Right renal pelvis (tissue), 4 donors: Measurements from ENCODE around the gene TEX22. TPM values are rescaled to one million over a fixed set of nuclear protein-coding genes. Genes with fewer than 3 reads are reported as not detected.

Source experiments
- DNase-seq, 4 donors: peaks; one replicate each; pipeline ENCODE4 v3.0.0-alpha.2; 2013; ENCODE audit warnings: low read depth in 4 of 4, low spot score in 3 of 4, missing footprints in 1 of 4
- polyA plus RNA-seq, 4 donors: library from polyadenylated mRNA; unstranded; fragments of 120-200 nt; gene quantifications; one replicate each; pipeline ENCODE4 v1.2.1, GENCODE V29; 2013; ENCODE audit not compliant: insufficient read length in 4 of 4

Gene TEX22
- polyA plus RNA-seq, 4 donors, result 1.0 to 2.4 (median 1.9) TPM

DNA sequence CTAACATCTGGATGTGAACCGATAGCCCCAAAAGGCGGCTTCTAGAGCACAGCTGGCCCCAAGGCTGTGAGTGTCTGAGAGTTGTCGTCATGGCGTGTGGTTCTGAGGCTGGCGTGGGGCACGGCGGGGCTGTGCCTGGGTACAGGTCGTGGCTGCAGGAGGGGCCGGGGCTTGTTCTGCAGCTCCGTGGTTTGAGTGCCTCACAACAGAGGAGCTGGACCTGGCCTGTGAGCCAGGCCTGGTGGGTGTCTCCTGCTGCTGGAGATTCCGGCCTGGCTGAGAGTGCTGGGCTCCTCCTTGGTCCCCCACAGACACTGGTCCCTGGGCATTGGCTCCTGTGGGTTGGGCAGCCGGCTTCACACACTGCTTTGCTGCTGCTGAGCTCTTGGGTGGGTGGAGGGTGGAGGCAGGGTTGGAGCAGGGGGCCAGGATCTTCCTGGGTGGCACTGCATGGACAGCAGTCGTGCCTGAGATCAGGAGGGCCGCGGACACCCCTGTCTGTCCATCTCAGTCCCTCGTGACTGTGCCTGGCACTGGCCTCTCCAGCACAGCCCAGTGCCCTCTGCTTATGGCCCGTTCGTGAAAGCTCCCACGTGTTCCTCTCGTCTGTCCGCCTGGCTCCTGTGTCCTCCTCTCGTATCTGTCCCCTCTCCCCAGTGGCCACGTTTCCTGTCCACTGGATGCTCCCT is 31.8 kb upstream of the TEX22 start:
- no peak for DNase-seq

DNA sequence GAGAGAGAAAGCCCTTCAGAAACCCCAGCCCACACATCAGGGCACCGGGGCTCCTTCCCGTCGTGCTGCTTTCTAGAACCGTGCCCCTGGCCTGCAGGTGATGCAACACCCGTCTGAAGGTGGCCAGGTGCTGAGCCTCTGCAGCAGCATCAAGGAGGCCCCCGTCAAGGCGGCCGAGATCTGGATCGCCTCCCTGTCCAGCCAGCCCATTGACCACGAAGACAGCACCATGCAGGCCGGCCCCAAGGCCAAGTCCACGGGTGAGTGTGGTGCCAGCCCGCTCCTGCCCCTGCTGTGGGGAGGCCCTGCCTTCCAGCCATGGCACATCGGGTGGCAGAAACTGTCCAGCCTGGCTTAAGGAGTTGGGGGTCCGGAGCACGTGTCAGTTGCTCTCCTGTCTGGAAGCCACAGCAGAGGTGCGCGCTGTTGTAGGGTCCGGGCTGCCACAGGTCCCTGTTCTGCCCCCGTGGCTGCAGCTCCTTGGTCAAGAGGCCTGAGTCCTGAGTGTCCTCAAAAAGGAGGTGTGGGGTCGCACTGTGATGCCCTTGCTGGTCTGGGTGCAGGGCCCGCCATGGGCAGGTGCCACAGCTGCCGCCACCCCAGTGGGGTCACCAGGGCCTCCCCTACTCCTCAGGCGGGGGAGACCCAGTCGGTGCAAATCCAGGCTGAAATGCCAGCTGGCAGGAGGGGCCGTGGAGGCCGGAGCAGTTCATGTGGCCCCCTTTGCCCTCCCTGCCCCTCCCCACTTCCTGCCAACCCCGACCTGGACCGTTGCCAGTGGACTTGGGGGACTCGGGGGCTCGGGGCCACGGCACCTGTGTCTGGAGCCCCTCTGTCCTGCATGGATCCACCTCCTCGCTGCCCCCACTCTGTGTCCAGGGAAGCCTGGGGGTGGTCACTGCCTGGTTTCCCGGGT is 31.0 kb upstream of the TEX22 start:
- no peak for DNase-seq

DNA sequence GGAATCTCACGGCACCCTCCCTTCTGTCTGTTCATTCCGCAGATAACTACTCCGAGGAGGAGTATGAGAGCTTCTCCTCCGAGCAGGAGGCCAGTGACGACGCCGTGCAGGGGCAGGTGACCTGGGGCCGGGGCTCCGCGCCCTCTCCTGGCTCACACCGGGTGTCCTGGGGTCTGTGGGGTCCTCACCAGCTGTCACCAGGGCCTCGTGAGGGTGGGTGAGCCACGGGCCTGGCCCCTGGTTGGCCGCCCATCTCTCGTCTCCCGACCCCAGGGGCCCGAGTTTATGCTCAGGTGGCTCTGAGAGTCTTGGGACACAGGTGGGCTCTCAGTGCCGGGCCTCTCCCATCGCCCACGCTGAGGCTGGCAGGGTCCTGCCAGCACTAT is 30.3 kb upstream of the TEX22 start:
- no peak for DNase-seq

DNA sequence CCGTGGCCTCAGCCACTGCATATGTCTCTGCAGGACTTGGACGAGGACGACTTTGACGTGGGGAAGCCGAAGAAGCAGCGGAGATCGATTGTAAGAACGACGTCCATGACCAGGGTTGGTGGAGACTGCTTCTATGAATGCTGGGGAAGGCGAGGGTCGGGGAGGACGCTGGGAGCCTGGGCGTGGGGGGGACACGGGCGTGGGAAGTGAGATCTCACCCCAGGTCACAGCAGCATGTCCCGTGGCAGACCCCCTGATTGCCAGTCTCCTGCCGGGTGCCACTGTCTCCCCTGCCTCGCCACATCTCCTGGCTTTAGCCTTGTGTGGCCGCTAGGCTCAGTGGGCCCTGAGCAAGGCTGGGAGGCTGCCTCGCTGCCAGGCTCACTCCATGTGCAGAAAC is 29.9 kb upstream of the TEX22 start:
- DNase-seq, result no peak

DNA sequence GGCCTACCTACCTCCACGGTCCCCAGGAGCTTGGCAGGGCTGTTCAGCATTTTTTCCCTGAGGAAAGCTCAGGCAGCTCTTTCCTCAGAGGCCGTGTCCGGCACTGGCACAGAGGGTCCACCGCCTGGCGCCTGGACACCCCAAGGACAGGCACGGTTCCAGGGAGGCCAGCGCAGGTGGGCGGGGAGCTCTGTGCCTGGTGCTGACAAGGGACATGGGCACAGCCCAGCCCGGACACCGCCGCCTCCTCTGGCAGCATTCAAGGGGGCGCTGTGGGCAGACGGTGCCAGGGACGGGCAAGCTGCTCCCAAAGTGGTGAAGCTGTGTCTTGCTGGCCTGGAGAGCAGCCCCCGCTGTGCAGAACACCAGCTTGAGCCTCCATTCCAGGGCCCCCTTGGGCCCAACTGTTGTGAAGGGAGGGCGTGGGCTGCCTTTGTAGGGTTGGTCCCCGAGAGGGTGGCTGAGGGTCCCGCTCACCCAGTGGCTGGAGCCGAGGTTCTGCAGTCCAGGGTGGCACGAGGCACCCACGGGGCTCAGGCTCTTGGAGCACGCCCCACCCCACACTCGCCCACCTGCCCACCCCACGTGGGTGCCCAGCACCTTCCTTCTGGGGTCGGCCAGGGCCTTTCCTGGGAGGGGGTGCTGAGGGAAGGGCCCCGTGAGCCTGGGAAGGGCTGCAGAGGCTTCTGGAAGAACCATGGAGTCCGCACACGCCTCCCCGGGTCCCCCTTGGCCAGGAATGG is 29.3 kb upstream of the TEX22 start:
- no peak for DNase-seq

DNA sequence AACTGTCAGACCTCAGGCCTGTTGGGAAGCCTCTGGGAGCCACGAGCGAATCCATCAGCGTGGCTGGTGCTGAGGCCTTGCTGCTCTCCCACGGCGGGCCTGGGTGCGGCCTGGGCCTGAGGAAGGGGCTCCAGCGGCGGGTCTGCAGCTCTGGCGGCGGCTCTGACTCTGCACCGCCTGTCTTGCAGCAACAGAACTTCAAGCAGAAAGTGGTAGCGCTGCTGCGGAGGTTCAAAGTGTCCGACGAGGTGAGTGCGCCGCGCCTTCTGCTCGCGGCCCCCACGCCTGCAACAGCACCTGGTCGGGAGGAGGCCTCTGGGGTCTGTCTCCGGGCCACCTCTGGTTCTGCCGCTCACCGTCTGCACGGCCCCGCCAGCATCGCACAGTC is 28.7 kb upstream of the TEX22 start:
- DNase-seq, result no peak

DNA sequence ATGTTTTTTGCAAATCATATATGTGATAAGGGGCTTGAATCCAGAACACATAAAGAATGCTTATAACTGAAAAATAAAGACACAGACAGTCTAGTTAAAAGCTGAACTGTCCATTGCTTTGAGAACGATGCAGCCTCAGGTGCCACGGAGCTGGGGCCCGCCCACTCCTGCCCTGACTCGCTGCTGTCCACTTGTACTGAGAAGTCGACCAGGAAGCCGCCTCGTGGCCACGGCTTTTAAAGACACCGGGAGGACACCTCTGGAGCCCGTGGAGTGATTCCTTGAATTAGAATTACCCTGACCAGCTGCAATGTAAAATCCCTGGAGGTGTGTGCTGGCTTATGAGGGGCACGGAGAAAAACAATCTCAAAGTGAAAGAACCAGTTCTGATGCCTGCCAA is 23.9 kb upstream of the TEX22 start:
- DNase-seq, result no peak

DNA sequence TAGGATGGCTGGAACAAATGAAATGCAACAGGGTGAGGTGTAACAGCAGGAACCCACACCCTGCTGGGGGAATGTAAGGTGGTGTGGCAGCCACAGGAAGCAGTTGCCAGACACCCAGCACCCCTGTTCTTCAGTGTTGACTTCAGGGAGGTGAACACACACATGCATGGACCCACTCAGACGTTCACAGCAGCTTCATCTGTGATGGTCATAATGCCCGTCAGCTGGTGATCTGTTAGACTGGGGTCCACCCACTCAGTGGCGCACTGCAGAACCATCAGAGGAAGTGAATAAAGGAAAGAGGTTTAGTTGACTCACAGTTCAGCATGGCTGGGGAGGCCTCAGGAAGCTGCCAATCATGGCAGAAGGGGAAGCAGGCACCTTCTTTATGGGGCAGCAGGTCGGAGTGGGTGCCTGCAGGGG is 22.7 kb upstream of the TEX22 start:
- DNase-seq, result no peak

DNA sequence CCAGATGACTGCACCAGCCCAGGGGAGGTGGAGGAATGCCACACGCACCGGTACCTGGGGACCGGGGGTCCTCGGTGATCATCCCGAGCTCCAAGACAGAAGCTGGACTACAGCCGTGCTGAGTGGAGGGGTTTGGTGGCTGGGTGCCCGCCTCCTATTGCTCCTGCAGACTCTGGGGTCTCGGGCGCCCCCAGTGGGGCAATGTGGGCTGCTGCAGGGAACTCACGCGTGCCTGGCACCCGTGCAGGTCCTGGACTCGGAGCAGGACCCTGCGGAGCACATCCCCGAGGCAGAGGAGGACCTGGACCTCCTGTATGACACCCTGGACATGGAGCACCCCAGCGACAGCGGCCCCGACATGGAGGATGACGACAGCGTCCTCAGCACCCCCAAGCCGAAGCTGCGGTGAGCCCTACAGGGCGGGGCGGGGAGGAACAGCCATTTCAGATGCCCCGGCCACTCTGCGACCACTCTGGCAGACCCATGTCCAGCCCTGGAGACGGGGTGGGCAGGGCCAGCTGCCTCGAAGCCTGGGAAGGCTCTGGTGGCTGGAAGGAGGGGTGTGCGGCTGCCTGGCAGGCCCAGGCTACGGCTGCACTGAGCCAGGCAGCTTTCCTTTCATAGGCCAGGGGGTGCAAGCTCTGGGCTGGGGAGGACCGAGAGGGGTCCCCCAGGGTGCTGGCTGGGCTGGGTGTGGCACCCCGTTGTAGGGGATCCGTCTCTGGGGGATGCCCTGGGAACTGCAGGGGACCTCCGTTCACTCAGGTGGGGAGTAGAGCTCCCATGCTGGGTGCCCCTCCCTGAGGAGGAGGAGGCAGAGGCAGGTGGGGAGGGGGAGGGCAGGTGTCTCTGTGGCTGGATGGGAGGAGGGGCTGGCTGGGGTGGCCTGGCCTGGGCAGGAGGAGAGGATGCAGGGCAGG is 21.6 kb upstream of the TEX22 start:
- DNase-seq, result no peak

DNA sequence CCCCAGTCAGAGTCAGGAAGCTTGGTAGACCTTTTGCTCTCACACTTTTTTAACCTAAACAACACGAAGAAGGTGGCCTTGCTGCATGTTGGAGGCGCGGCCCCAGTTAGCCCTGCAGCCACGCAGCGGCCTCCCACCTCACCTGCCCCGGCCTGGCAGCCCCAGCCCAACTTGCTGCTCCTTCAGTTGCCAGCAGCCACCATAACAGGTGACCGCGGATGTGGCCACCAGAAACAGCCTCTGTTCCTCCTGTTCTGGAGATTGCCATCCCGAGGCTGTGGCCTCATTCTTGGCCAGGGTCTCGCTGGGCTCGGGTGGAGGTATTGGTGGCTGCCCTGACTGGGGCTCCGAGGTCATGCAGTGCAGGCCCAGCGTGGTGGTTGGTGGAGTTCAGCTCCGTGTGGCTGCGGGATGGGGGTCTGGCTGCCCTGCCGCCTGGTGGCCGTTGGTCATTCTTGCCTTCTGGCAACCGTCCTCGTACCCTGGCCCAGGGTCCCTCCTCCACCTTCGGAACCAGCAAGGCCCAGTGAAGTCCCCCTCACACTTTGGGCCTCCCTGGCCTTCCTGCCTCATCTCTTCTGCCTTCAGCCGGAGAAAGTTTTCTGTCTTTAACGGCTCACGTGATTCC is 20.7 kb upstream of the TEX22 start:
- DNase-seq, result no peak

DNA sequence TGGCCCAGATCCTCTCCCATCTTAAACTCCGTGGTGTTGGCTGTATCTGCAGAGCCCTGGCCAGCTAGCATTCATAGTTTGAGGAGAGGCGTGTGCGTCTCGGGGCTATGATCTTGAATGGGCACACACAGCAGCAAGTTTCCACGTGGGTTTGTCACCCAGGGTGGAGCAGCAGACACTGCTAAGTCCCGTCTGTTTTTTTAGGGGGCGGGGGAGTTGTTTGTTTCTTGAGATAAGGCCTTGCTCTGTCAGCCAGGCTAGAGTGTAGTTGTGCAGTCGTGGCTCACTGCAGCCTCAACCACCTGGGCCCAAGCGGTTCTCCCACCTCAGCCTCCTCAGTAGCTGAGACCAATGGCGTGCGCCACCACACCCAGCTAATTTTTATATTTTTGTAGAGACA is 20.1 kb upstream of the TEX22 start:
- no peak for DNase-seq

DNA sequence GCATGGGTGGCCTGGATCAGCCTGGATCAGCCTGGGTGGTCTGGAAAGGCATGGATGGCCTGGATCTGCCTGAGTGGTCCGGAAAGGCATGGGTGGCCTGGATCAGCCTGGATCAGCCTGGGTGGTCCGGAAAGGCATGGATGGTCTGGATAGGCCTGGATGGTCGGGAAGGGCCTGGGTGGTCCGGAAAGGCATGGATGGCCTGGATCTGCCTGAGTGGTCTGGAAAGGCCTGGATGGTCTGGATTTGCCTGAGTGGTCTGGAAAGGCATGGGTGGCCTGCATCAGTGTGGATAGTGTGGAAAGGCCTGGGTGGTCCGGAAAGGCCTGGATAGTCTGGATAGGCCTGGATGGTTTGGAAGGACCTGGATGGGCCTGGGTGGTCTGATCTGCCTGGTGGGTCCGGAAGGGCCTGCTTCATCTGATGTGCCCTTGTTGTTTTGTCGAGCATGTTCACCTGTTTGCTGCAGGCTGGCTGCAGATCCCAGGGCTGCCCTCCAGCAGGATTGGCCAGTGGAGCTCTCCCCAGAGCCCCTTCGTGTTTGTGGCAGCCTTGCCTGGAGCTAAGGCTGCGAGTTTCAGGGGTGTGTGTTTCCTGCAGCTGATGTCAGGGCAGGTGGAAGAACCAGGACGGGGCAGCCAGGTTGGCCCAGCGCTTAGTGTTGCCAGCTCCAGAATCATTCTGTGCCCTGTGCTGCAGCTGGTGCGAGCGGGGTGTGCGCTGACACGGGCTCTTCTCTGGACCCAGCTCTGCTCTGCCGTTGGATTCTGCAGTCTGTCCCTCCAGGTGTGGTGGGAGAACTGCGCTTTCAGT is 19.3 kb upstream of the TEX22 start:
- no peak for DNase-seq

DNA sequence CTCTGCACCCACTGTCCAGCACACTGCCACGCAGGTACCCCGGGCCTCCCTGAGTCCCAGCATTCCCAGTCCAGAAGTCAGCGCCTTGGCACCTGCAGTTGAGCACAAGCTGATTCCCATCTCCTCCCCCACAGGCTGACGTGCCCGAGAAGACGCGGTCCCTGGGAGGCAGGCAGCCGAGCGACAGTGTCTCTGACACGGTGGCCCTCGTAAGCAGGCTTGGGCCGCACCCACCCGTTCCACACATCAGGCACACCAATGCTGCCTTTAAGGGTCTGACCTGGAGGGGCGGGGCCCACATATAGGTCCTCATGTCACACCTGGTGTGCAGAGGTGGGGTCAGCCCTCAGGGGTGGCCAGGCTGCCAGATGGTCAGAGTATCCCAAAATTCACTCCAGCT is 18.4 kb upstream of the TEX22 start:
- DNase-seq, result no peak

DNA sequence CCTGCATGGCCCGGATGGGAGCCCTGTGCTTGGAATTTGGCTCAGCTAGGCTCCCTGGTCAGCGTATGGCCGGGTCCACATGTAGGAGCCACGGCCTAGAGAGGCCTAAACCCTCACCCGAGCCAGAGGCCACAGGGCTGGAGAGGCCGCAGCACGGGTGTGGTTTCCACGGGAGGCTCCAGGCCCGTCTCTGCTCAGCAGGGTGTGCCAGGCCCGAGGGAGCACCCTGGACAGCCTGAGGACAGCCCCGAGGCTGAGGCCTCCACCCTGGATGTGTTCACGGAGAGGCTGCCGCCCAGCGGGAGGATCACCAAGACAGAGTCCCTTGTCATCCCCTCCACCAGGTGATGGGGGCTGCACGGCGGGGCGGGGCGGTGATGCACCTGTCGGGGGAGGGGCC is 17.6 kb upstream of the TEX22 start:
- DNase-seq, result no peak

DNA sequence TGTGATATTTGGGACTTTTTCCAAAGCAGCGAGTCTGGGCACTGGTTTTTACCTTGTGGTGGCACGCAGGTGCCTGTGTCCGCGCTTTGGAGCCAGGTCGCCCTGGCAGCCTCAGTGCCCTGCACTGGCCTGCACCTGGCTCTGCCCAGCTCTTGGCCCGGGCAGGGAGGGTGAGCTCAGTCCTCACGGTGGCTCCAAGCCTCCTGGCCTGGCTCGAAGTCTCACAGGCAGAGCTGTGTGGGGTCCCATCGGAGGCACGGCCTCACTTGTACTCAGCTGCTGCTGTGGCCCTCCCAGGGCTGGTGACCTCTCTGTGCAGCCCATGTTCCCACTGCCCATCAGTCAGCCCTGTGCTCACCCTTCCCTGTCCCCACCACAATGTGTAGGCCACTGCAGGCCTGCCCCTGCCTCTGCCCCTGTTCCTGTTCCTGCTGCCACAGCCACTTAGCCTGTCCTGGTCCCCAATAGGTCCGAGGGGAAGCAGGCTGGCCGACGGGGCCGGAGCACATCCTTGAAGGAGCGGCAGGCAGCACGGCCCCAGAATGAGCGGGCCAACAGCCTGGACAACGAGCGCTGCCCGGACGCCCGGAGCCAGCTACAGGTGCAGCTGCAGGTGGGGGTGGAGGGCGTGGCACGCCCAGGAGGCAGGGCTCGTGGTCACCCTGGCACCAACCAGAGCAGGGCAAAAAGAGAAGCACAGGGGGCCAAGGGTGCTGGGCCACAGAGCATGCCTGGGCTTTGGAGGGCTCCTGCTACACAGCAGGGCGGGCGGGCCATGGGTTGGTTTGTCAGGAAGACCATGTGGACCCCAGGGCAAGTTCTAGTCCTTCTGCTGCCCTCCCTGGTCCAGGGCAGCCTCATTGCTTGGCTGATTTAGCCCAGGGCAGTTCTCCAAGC is 16.6 kb upstream of the TEX22 start:
- no peak for DNase-seq

DNA sequence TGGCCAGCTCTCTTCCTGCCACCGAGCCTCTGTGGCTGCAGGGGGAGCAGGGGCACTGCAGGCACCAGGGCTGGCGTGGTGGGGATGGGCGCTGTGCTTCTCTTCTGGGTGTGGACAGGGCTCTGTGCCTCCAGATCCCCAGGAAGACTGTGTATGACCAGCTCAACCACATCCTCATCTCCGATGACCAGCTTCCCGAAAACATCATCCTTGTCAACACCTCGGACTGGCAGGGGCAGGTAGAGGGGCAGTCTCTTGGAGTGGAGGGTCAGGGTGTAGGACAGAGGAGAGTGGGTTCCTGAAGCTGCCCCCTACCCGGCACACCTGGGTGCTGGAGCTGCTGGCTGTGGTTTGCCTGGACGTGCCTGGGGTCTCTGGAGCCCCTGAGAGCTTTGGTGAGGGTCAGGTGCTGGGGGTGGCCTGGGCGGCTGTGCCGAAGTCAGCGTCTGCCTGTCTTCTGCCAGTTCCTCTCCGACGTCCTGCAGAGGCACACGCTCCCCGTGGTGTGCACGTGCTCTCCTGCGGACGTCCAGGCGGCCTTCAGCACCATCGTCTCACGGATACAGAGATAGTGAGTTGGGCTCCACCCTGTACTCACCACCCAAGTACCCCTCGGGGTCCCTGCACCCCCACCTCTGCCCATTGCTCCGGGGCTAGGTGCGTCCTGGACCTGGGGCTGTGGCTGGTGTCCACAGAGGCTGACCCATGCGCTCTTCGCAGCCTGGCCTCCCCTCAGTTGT is 15.8 kb upstream of the TEX22 start:
- no peak for DNase-seq

DNA sequence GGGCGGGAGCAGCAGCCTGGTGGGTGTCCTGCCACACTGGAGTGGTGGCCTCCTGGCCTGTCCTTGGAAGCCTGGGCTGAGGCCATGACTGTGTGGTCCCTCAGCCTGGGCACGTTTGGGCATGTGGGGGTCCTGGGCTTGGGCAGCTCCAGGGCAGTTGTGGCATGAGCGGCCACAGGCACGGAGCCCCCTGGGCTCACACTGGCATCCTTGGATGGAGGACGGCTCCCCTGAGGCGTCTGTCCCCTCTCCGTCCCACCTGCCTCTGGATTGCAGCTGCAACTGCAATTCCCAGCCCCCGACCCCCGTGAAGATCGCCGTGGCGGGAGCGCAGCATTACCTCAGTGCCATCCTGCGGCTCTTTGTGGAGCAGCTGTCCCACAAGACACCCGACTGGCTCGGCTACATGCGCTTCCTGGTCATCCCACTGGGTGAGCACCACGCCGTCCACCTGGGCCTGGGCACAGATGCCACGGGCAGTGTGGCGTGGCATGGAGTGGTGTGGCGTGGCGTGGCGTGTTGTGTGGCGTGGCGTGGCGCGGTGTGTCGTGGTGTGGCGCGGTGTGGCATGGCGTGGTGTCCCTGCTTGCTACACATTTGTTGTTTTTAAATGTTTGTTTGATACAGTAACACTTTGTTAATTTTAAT is 15.1 kb upstream of the TEX22 start:
- DNase-seq, result no peak
